Panc1 (cell line): ENCODE data around the gene NXF1. TPM values are rescaled to one million over a fixed set of nuclear protein-coding genes. Genes with fewer than 3 reads are reported as not detected.

ENCODE experiments used
- ATAC-seq: fragments of 200-7000 bp; cut with Tn5 transposase; 2 replicates; pipeline ENCODE4 v1.9.1; 2020; ENCODE audit warnings: mild to moderate bottlenecking, moderate library complexity
- BruUV-seq: library from RNA; stranded (reverse); fragments of 400-500 nt; replicated peaks from 2 replicates; lab custom pipeline; 2021; lab: Mats Ljungman, UMichigan
- CTCF ChIA-PET: fragments of 300-600 bp; sonication (Branson Sonifier 250); formaldehyde crosslinking; loops from one replicate; lab custom pipeline; 2022; ENCODE audit warnings: antibody characterized with exemption; lab: Charles Lee
- POLR2A ChIA-PET: fragments of 300-600 bp; sonication (Branson Sonifier 250); formaldehyde crosslinking; loops from one replicate; lab custom pipeline; 2022; ENCODE audit warnings: antibody characterized with exemption; lab: Charles Lee
- DNase-seq: peaks from one replicate; pipeline ENCODE4 v3.0.0-alpha.2; 2010; ENCODE audit warnings: low read depth, low spot score
- H3K27ac ChIP-seq: 2 replicates; pipeline ENCODE4 v1.5.1; 2011; ENCODE audit warnings: mild to moderate bottlenecking, low read length, inconsistent platforms
- H3K27me3 ChIP-seq: fragments of 200-500 bp; sonication (Bioruptor generic); 2 replicates; pipeline ENCODE4 v1.6.0; 2014; ENCODE audit warnings: low read length, inconsistent platforms; ENCODE audit not compliant: control insufficient read depth, insufficient read depth
- H3K36me3 ChIP-seq: fragments of 200-500 bp; sonication (Bioruptor generic); 2 replicates; pipeline ENCODE4 v1.5.1; 2014; ENCODE audit warnings: inconsistent platforms, mild to moderate bottlenecking, low read length, moderate library complexity; ENCODE audit not compliant: control insufficient read depth, insufficient read depth
- H3K4me1 ChIP-seq: 2 replicates; pipeline ENCODE4 v1.5.1; 2011; ENCODE audit warnings: inconsistent platforms, mild to moderate bottlenecking, low read length, moderate library complexity; ENCODE audit not compliant: control insufficient read depth, insufficient read depth
- H3K4me3 ChIP-seq, 2 experiments: 2 replicates each; pipeline ENCODE4 v1.5.1; 2011 to 2012; ENCODE audit warnings: low read depth in 2 of 2, low read length in 2 of 2, mild to moderate bottlenecking in 2 of 2, inconsistent platforms in 1 of 2, moderate library complexity in 1 of 2
- H3K9me3 ChIP-seq: fragments of 200-500 bp; sonication (Bioruptor generic); 2 replicates; pipeline ENCODE4 v1.5.1; 2014; ENCODE audit warnings: low read depth, mild to moderate bottlenecking, inconsistent platforms, low read length, moderate library complexity; ENCODE audit not compliant: control insufficient read depth, insufficient read depth
- CTCF ChIP-seq: fragments of 450-650 bp; IDR thresholded peaks from 2 replicates; pipeline ENCODE4 v1.5.1; 2017; ENCODE audit warnings: mild to moderate bottlenecking
- POLR2AphosphoS5 ChIP-seq: IDR thresholded peaks from 2 replicates; pipeline ENCODE4 v1.6.1; 2012; ENCODE audit warnings: mild to moderate bottlenecking, low read depth, low read length, moderate library complexity
- REST ChIP-seq, 2 experiments: IDR thresholded peaks; 2 replicates each; pipeline ENCODE4 v1.6.1; 2011 to 2012; ENCODE audit warnings: low read depth in 2 of 2, control low read depth in 1 of 2, low read length in 1 of 2, mild to moderate bottlenecking in 1 of 2, moderate library complexity in 1 of 2; ENCODE audit not compliant: insufficient read depth in 1 of 2
- SIN3A ChIP-seq: IDR thresholded peaks from 2 replicates; pipeline ENCODE4 v1.6.1; 2012; ENCODE audit warnings: low read depth, mild to moderate bottlenecking, low read length, moderate library complexity, borderline replicate concordance; ENCODE audit not compliant: insufficient read depth
- TCF7L2 ChIP-seq: IDR thresholded peaks from 2 replicates; pipeline ENCODE4 v1.6.1; 2011; ENCODE audit warnings: mild to moderate bottlenecking, low read depth, low read length, inconsistent platforms
- in situ Hi-C: cut with HindIII; loops from 2 replicates; pipeline ENCODE4 v1.10.0; 2016; ENCODE audit warnings: low sequenced_read_pairs, low pct_unique_long_range_greater_than_20kb
- intact Hi-C: fragments of 100-400 bp; cut with micrococcal nuclease; formaldehyde crosslinking; loops from one replicate; pipeline ENCODE4 v1.10.0; 2022; ENCODE audit not compliant: unreplicated experiment
- total RNA-seq: library from RNA; stranded (reverse); gene quantifications from one replicate; pipeline ENCODE4 v1.2.1, GENCODE V29; 2021; ENCODE audit not compliant: unreplicated experiment

Gene NXF1
- total RNA-seq, 1 experiment from 2014 or later: 56.7 TPM

- intact Hi-C loops: no loop called here
- ChIA-PET POLR2A (no interaction called here), CTCF (interaction anchor here (0.6 kb wide), 1 partner anchor 18 kb away, joined by 4 read pairs; no protein-coding TSS in a partner anchor)
- Histone ChIP-seq H3K4me3 (no peak overlapping the region), H3K36me3 (peaks cover 7% of the 10 kb centered on the region), H3K27ac (no peak overlapping the region), H3K4me1 (peaks cover 14% of the 10 kb centered on the region), H3K9me3 (no peaks in the 10 kb centered on the region), H3K27me3 (no peaks in the 10 kb centered on the region)
- in situ Hi-C loops: no loop called here
- no peak for ATAC-seq
- DNase-seq: no peak
- BruUV-seq: no TSS peak
- no peak for TF ChIP-seq POLR2AphosphoS5
Measured at GRCh38 chr11:62847767-62848314, 42.6 kb upstream of the NXF1 start.

- peaks cover 8% of the 10 kb centered on the region for H3K4me1 ChIP-seq
- ATAC-seq (no peak), DNase-seq (no peak)
- TF ChIP-seq SIN3A (no peak), POLR2AphosphoS5 (no peak), CTCF (no peak), REST (IDR thresholded peaks at IDR 0.05; ENCODE audit: insufficient read depth in 1 of 2, low read depth in 2 of 2, low read length in 1 of 2) (no peak), TCF7L2 (no peak)
- ChIA-PET POLR2A (no interaction called here), CTCF (no interaction called here)
- in situ Hi-C loops (no loop called here), intact Hi-C loops (no loop called here)
- H3K36me3 ChIP-seq: no peaks in the 10 kb centered on the region
- no peak overlapping the region for H3K4me3 ChIP-seq
- BruUV-seq: no TSS peak
- no peaks in the 10 kb centered on the region for H3K9me3 ChIP-seq
- H3K27ac ChIP-seq: no peak overlapping the region
- H3K27me3 ChIP-seq: no peaks in the 10 kb centered on the region
Measured at GRCh38 chr11:62846177-62846576, 40.9 kb upstream of the NXF1 start.

- in situ Hi-C loops: no loop called here
- Histone ChIP-seq H3K9me3 (no peaks in the 10 kb centered on the region), H3K27ac (no peak overlapping the region), H3K27me3 (no peaks in the 10 kb centered on the region), H3K36me3 (no peaks in the 10 kb centered on the region; the same call in 1 of the 2 replicates), H3K4me3 (no peak overlapping the region), H3K4me1 (peaks cover 8% of the 10 kb centered on the region)
- intact Hi-C loops: no loop called here
- TF ChIP-seq POLR2AphosphoS5: no peak
- no peak for TF ChIP-seq CTCF
- no peak for TF ChIP-seq REST (IDR thresholded peaks at IDR 0.05; ENCODE audit: insufficient read depth in 1 of 2, low read depth in 2 of 2, low read length in 1 of 2)
- TF ChIP-seq TCF7L2: no peak
- TF ChIP-seq SIN3A: no peak
- ChIA-PET CTCF (no interaction called here), POLR2A (interaction anchor here (2.1 kb wide), 1 partner anchor 12 kb away, joined by 8 read pairs; no protein-coding TSS in a partner anchor)
- DNase-seq (no peak), ATAC-seq (no peak)
- BruUV-seq: no TSS peak
Measured at GRCh38 chr11:62844154-62844553, 38.9 kb upstream of the NXF1 start.
